ENCODE data around the gene COL11A1. TPM values are rescaled to one million over a fixed set of nuclear protein-coding genes. Genes with fewer than 3 reads are reported as not detected.
"Not testable (repeated sequence)": the region's sequence is repeated elsewhere in the genome, so short reads cannot be mapped to it uniquely, and the experiment has no call there.

The COL11A1 gene
- total and polyA plus RNA-seq, 2 of the 13 experiments (the other 11 are each of a cell fraction or from before 2014, with no cell fraction given): not detected

DNA sequence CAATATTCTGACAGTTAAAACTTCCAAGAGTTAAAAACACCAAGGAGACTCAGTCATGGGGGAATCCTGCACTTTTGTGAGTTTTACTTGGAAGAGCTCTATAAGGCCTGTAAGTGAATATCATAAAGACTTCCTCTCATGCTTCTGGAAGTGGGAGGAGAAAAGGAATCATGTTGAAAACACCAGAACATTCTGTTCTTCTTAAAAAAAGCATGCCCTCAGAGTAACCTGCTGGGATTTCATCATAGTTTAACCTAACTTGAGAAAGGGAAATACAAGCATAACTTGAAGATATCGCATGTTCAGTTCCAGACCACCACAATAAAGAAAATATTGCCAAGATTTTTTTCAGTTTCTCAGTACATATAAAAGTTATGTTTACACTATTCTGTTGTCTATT, 51.9 kb downstream of the COL11A1 start (continued):
- TF ChIP-seq, protein P1, sequence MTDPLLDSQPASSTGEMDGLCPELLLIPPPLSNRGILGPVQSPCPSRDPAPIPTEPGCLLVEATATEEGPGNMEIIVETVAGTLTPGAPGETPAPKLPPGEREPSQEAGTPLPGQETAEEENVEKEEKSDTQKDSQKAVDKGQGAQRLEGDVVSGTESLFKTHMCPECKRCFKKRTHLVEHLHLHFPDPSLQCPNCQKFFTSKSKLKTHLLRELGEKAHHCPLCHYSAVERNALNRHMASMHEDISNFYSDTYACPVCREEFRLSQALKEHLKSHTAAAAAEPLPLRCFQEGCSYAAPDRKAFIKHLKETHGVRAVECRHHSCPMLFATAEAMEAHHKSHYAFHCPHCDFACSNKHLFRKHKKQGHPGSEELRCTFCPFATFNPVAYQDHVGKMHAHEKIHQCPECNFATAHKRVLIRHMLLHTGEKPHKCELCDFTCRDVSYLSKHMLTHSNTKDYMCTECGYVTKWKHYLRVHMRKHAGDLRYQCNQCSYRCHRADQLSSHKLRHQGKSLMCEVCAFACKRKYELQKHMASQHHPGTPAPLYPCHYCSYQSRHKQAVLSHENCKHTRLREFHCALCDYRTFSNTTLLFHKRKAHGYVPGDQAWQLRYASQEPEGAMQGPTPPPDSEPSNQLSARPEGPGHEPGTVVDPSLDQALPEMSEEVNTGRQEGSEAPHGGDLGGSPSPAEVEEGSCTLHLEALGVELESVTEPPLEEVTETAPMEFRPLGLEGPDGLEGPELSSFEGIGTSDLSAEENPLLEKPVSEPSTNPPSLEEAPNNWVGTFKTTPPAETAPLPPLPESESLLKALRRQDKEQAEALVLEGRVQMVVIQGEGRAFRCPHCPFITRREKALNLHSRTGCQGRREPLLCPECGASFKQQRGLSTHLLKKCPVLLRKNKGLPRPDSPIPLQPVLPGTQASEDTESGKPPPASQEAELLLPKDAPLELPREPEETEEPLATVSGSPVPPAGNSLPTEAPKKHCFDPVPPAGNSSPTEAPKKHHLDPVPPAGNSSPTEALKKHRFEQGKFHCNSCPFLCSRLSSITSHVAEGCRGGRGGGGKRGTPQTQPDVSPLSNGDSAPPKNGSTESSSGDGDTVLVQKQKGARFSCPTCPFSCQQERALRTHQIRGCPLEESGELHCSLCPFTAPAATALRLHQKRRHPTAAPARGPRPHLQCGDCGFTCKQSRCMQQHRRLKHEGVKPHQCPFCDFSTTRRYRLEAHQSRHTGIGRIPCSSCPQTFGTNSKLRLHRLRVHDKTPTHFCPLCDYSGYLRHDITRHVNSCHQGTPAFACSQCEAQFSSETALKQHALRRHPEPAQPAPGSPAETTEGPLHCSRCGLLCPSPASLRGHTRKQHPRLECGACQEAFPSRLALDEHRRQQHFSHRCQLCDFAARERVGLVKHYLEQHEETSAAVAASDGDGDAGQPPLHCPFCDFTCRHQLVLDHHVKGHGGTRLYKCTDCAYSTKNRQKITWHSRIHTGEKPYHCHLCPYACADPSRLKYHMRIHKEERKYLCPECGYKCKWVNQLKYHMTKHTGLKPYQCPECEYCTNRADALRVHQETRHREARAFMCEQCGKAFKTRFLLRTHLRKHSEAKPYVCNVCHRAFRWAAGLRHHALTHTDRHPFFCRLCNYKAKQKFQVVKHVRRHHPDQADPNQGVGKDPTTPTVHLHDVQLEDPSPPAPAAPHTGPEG (CRISPR knock-in tag; IDR thresholded peaks at IDR 0.05): no peak

DNA sequence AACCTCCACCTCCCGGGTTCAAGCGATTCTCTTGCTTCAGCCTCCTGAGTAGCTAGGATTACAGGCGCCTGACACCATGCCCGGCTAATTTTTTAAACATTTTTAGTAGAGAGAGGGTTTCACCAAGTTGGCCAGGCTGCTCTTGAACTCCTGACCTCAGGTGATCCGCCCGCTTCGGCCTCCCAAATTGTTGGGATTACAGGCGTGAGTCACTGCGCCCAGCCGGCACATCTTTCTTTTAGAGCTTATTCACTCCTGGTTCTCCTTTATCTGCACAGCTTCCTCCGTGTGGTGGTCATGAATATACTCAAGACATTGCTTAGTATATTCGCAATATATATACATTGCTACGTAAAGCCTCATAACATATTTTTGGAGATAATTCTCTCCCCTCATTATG, 80.2 kb downstream of the COL11A1 start:
- POLR2A ChIA-PET; H2AFZ ChIP-seq (ENCODE audit: low read length); H3K9me3 ChIP-seq (ENCODE audit: low read length); BruUV-seq (replicated peaks); CTCF ChIA-PET (ENCODE audit: low intra/inter-chr PET ratio, low total read pairs); H3K4me2 ChIP-seq (ENCODE audit: low read depth, low read length); H3K9ac ChIP-seq (ENCODE audit: insufficient read depth, low read depth, low read length); H3K4me1 ChIP-seq (ENCODE audit: insufficient read depth, low read length); H3K27me3 ChIP-seq (ENCODE audit: control insufficient read depth in 1 of 2, insufficient read depth in 2 of 2, low read length in 2 of 2); FAIRE-seq; H3K4me3 ChIP-seq (replicated peaks in 1 of 3; ENCODE audit: insufficient read depth in 1 of 3, low read depth in 2 of 3, low read length in 3 of 3); H4K20me1 ChIP-seq (ENCODE audit: insufficient read depth, low read length); H3K36me3 ChIP-seq (replicated peaks in 1 of 2; ENCODE audit: control insufficient read depth in 1 of 2, insufficient read depth in 2 of 2, low read length in 2 of 2); H3K27ac ChIP-seq (ENCODE audit: extremely low read length, insufficient read depth, low read length); H3K79me2 ChIP-seq (ENCODE audit: insufficient read depth, low read length); DNase-seq (ENCODE audit: low spot score); intact Hi-C loops (cut with micrococcal nuclease; ENCODE audit: unreplicated experiment); in situ Hi-C loops (cut with HindIII; ENCODE audit: extremely low pct_ligation_motif_present, low pct_unique_long_range_greater_than_20kb); ATAC-seq: not testable (repeated sequence)
- WGBS (ENCODE audit: low lambda C conversion rate): 17% methylated on average over 13 of the region's 13 CpGs
